WERI-Rb-1 (cell line): ENCODE data around the gene ATP2B2.

ENCODE experiments used
- DNase-seq: peaks from one replicate; pipeline ENCODE4 v3.0.0-alpha.2; 2020
- H3K27ac ChIP-seq: fragments of 250-450 bp; sonication (Bioruptor Pico); 2 replicates; pipeline ENCODE4 v1.5.1; 2020; ENCODE audit warnings: mild to moderate bottlenecking, moderate library complexity
- H3K27me3 ChIP-seq: fragments of 250-450 bp; sonication (Bioruptor Pico); 2 replicates; pipeline ENCODE4 v1.5.1; 2021; ENCODE audit warnings: mild to moderate bottlenecking, low read depth, moderate library complexity; ENCODE audit not compliant: insufficient read depth, severe bottlenecking
- H3K36me3 ChIP-seq: fragments of 250-450 bp; sonication (Bioruptor Pico); 2 replicates; pipeline ENCODE4 v1.5.1; 2020; ENCODE audit warnings: mild to moderate bottlenecking, moderate library complexity
- H3K4me3 ChIP-seq: 2 replicates; pipeline ENCODE4 v1.5.1; 2011; ENCODE audit warnings: low read depth, mild to moderate bottlenecking, control low read depth, low read length
- H3K9me3 ChIP-seq: fragments of 250-450 bp; sonication (Bioruptor Pico); 2 replicates; pipeline ENCODE4 v1.5.1; 2021; ENCODE audit warnings: mild to moderate bottlenecking, moderate library complexity; ENCODE audit not compliant: severe bottlenecking
- CTCF ChIP-seq: IDR thresholded peaks from 2 replicates; pipeline ENCODE4 v1.5.1; 2011; ENCODE audit warnings: low read depth, mild to moderate bottlenecking, control low read depth, inconsistent platforms, low read length

The ATP2B2 gene

GRCh38 chr3:10468613-10469354 lies 36.6 kb downstream of the ATP2B2 start:
- H3K4me3 ChIP-seq, result no peak overlapping the region
- TF ChIP-seq CTCF, result no peak
- no peaks in the 10 kb centered on the region for H3K9me3 ChIP-seq
- no peaks in the 10 kb centered on the region for H3K36me3 ChIP-seq
- no peak overlapping the region for H3K27ac ChIP-seq
- no peaks in the 10 kb centered on the region for H3K27me3 ChIP-seq
- no peak for DNase-seq

- Histone ChIP-seq H3K36me3 (no peaks in the 10 kb centered on the region), H3K9me3 (no peaks in the 10 kb centered on the region), H3K27ac (no peak overlapping the region), H3K27me3 (no peaks in the 10 kb centered on the region), H3K4me3 (no peak overlapping the region)
- DNase-seq, result no peak
- no peak for TF ChIP-seq CTCF
These were observed 37.3 kb downstream of the ATP2B2 start for GRCh38 chr3:10467904-10468612.

GRCh38 chr3:10467204-10467603 lies 38.2 kb downstream of the ATP2B2 start:
- no peak overlapping the region for H3K27ac ChIP-seq
- H3K27me3 ChIP-seq, result no peaks in the 10 kb centered on the region
- H3K36me3 ChIP-seq, result no peaks in the 10 kb centered on the region
- H3K4me3 ChIP-seq, result no peak overlapping the region
- TF ChIP-seq CTCF, result no peak
- H3K9me3 ChIP-seq, result no peaks in the 10 kb centered on the region
- DNase-seq, result no peak

GRCh38 chr3:10466186-10466585 lies 39.2 kb downstream of the ATP2B2 start:
- Histone ChIP-seq H3K4me3 (no peak overlapping the region), H3K27me3 (no peaks in the 10 kb centered on the region), H3K27ac (no peak overlapping the region), H3K36me3 (no peaks in the 10 kb centered on the region), H3K9me3 (no peaks in the 10 kb centered on the region)
- DNase-seq, result no peak
- TF ChIP-seq CTCF, result no peak

- no peaks in the 10 kb centered on the region for H3K36me3 ChIP-seq
- no peak for TF ChIP-seq CTCF
- H3K27ac ChIP-seq, result peak overlapping the region; percentile 88
- no peaks in the 10 kb centered on the region for H3K27me3 ChIP-seq
- no peak overlapping the region for H3K4me3 ChIP-seq
- no peaks in the 10 kb centered on the region for H3K9me3 ChIP-seq
- DNase-seq, result no peak
These were observed 40.2 kb downstream of the ATP2B2 start for GRCh38 chr3:10465161-10465560.
